Suprapubic skin (tissue), 4 donors: ENCODE measurements around the gene CFAP77. TPM values are rescaled to one million over a fixed set of nuclear protein-coding genes. Genes with fewer than 3 reads are reported as not detected.

Experiments used
- DNase-seq, 2 donors: peaks; one replicate each; pipeline ENCODE4 v3.0.0-alpha.2; 2019; ENCODE audit warnings: low spot score in 2 of 2
- H3K27ac ChIP-seq: fragments of 200-600 bp; sonication (generic); one replicate; pipeline ENCODE4 v1.5.1; 2019
- H3K27me3 ChIP-seq: fragments of 200-600 bp; sonication (generic); one replicate; pipeline ENCODE4 v1.5.1; 2019
- H3K36me3 ChIP-seq: fragments of 200-600 bp; sonication (generic); one replicate; pipeline ENCODE4 v1.5.1; 2019
- H3K4me1 ChIP-seq: fragments of 200-600 bp; sonication (generic); one replicate; pipeline ENCODE4 v1.5.1; 2019
- H3K4me3 ChIP-seq: fragments of 200-600 bp; sonication (generic); one replicate; pipeline ENCODE4 v1.5.1; 2019; ENCODE audit warnings: mild to moderate bottlenecking
- H3K9me3 ChIP-seq: fragments of 200-600 bp; sonication (generic); one replicate; pipeline ENCODE4 v1.5.1; 2019
- CTCF ChIP-seq, 2 donors: fragments of 200-600 bp in 1 of 2; fragments of 450-650 bp in 1 of 2; sonication (generic) in 1 of 2; IDR thresholded peaks; one replicate each; pipeline ENCODE4 v1.5.1; 2016 to 2019; ENCODE audit warnings: antibody characterized with exemption in 2 of 2, mild to moderate bottlenecking in 1 of 2, moderate library complexity in 1 of 2
- EP300 ChIP-seq: sonication (generic); formaldehyde crosslinking; IDR thresholded peaks from one replicate; pipeline ENCODE4 v1.6.1; 2017; ENCODE audit warnings: antibody characterized with exemption
- POLR2A ChIP-seq, 2 donors: fragments of 450-650 bp; IDR thresholded peaks; one replicate each; pipeline ENCODE4 v1.6.1; 2017; ENCODE audit warnings: antibody characterized with exemption in 2 of 2, mild to moderate bottlenecking in 2 of 2, moderate library complexity in 2 of 2
- POLR2AphosphoS5 ChIP-seq, 3 donors: sonication (generic); formaldehyde crosslinking; IDR thresholded peaks; one replicate each; pipeline ENCODE4 v1.6.1; 2017; ENCODE audit warnings: antibody characterized with exemption in 3 of 3
- WGBS: methylation state at CpG from one replicate; pipeline ENCODE4 v1.1.5; 2018; 5-methylcytosine and 5-hydroxymethylcytosine counted together
- total RNA-seq, 4 donors: library from RNA; depleted of rRNA; stranded (reverse); fragments of >200 nt; gene quantifications; one replicate each; pipeline ENCODE4 v1.1.0, GENCODE V29; 2016

CFAP77 gene
- total RNA-seq, 4 donors from 2014 or later: 1.0 TPM; not detected in 3

- Histone ChIP-seq H3K27ac (no peak overlapping the region), H3K27me3 (peaks cover 54% of the 10 kb centered on the region), H3K9me3 (no peaks in the 10 kb centered on the region), H3K4me1 (no peaks in the 10 kb centered on the region), H3K36me3 (no peaks in the 10 kb centered on the region), H3K4me3 (no peak overlapping the region)
- 60% methylated on average over 8 of the region's 8 CpGs for WGBS
- TF ChIP-seq CTCF (IDR thresholded peaks at IDR 0.05) (no peak), POLR2AphosphoS5 (IDR thresholded peaks at IDR 0.05) (no peak), EP300 (no peak), POLR2A (IDR thresholded peaks at IDR 0.05) (no peak)
- DNase-seq: no peak
Measured at GRCh38 chr9:132555528-132555927, 145.5 kb downstream of the CFAP77 start.

GRCh38 chr9:132556235-132556634 lies 146.2 kb downstream of the CFAP77 start:
- 65% methylated on average over 5 of the region's 6 CpGs for WGBS
- H3K4me3 ChIP-seq: no peak overlapping the region
- no peak for DNase-seq
- peaks cover 57% of the 10 kb centered on the region for H3K27me3 ChIP-seq
- no peak overlapping the region for H3K27ac ChIP-seq
- no peaks in the 10 kb centered on the region for H3K36me3 ChIP-seq
- H3K9me3 ChIP-seq: no peaks in the 10 kb centered on the region
- no peak for TF ChIP-seq POLR2A (IDR thresholded peaks at IDR 0.05)
- no peak for TF ChIP-seq POLR2AphosphoS5 (IDR thresholded peaks at IDR 0.05)
- TF ChIP-seq CTCF (IDR thresholded peaks at IDR 0.05): no peak
- TF ChIP-seq EP300: no peak
- no peaks in the 10 kb centered on the region for H3K4me1 ChIP-seq

- WGBS: 57% methylated on average over 26 of the region's 26 CpGs
- Histone ChIP-seq H3K36me3 (no peaks in the 10 kb centered on the region), H3K4me1 (no peaks in the 10 kb centered on the region), H3K27me3 (peaks cover 59% of the 10 kb centered on the region), H3K4me3 (no peak overlapping the region), H3K9me3 (no peaks in the 10 kb centered on the region), H3K27ac (no peak overlapping the region)
- no peak for TF ChIP-seq CTCF (IDR thresholded peaks at IDR 0.05)
- no peak for TF ChIP-seq POLR2A (IDR thresholded peaks at IDR 0.05)
- no peak for TF ChIP-seq EP300
- TF ChIP-seq POLR2AphosphoS5 (IDR thresholded peaks at IDR 0.05): no peak
- no peak for DNase-seq
Measured at GRCh38 chr9:132556714-132557113, 146.7 kb downstream of the CFAP77 start.

GRCh38 chr9:132557159-132557558 lies 147.1 kb downstream of the CFAP77 start:
- TF ChIP-seq EP300: no peak
- no peak for TF ChIP-seq CTCF (IDR thresholded peaks at IDR 0.05)
- no peak for TF ChIP-seq POLR2AphosphoS5 (IDR thresholded peaks at IDR 0.05)
- no peak for TF ChIP-seq POLR2A (IDR thresholded peaks at IDR 0.05)
- no peaks in the 10 kb centered on the region for H3K36me3 ChIP-seq
- 65% methylated on average over 3 of the region's 15 CpGs for WGBS
- H3K27me3 ChIP-seq: peaks cover 63% of the 10 kb centered on the region
- no peak overlapping the region for H3K4me3 ChIP-seq
- no peak overlapping the region for H3K27ac ChIP-seq
- H3K4me1 ChIP-seq: no peaks in the 10 kb centered on the region
- no peaks in the 10 kb centered on the region for H3K9me3 ChIP-seq
- no peak for DNase-seq

GRCh38 chr9:132559711-132560110 lies 149.7 kb downstream of the CFAP77 start:
- H3K4me1 ChIP-seq: no peaks in the 10 kb centered on the region
- peaks cover 45% of the 10 kb centered on the region for H3K27me3 ChIP-seq
- H3K4me3 ChIP-seq: no peak overlapping the region
- no peak for DNase-seq
- WGBS: 93% methylated on average over 2 of the region's 2 CpGs
- TF ChIP-seq CTCF (IDR thresholded peaks at IDR 0.05): no peak
- TF ChIP-seq POLR2AphosphoS5 (IDR thresholded peaks at IDR 0.05): no peak
- TF ChIP-seq POLR2A (IDR thresholded peaks at IDR 0.05): no peak
- TF ChIP-seq EP300: no peak
- no peaks in the 10 kb centered on the region for H3K9me3 ChIP-seq
- no peaks in the 10 kb centered on the region for H3K36me3 ChIP-seq
- no peak overlapping the region for H3K27ac ChIP-seq
